GM18868 (cell line): ENCODE data around the gene CLTB.
"Not testable (repeated sequence)": the region's sequence is repeated elsewhere in the genome, so short reads cannot be mapped to it uniquely, and the experiment has no call there.

Experiments
- ATAC-seq: cut with Tn5 transposase; IDR thresholded peaks from one replicate; pipeline ENCODE4 v1.9.1; 2021; ENCODE audit warnings: mild to moderate bottlenecking, moderate library complexity; ENCODE audit not compliant: unreplicated experiment

The CLTB gene

DNA sequence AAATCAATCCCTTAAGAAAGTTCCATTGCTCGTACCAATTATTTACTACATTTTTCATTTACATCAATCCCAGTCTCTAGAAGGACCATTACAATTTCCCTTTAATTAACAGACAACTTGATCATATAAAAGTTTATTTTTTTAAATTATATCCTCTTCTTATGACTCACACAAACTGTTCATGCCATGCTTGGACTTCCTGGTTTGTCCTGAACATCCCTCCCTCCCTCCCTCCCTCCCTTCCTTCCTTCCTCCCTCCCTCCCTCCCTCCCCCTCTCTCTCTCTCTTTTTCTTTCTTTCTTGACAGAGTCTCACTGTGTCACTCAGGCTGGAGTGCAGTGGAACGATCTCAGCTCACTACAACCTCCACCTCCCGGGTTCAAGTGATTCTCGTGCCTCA lies 11.6 kb upstream of the CLTB start:
- no peak for ATAC-seq

GRCh38 chr5:176426876-176427275 lies 10.5 kb upstream of the CLTB start:
- no peak for ATAC-seq

DNA sequence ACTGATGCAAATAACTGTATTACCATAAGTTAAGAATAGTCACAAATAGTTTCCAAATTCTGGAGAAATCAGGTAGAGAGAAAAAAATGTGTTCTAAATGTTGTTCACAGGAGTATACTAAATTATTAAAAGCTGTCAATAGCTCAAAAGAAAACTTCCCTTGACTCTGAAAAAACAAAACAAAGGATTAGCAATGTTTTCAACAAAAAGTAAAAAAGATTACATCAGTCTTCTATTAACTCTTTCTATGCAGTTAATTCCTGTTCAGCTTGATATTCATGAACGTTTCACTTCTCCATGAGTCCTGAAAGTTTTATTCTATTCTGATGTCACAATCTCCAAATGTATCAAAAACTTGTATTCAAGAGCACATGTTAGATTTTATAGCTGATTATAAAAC lies 9.5 kb upstream of the CLTB start:
- ATAC-seq: no peak

DNA sequence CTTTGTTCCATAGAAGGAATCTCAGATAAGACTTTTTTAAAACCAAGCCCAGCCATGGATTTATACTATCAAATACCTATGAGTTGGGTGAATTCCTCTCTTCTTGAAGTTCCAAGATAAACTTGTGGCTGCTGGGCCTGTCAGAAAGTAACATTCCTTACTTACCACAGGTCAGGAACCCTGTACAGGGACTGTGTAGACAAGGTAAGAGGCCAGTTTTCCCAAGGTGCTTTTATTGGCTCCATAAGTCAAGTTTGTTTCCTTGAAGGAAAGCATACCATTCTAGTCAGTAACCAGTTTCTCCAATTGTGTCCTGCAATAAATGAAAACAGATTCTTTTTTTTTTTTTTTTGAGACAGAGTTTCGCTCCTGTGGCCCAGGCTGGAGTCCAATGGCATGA lies 8.8 kb upstream of the CLTB start:
- no peak for ATAC-seq

- ATAC-seq: no peak
Measured at GRCh38 chr5:176424181-176424580, 7.8 kb upstream of the CLTB start.

DNA sequence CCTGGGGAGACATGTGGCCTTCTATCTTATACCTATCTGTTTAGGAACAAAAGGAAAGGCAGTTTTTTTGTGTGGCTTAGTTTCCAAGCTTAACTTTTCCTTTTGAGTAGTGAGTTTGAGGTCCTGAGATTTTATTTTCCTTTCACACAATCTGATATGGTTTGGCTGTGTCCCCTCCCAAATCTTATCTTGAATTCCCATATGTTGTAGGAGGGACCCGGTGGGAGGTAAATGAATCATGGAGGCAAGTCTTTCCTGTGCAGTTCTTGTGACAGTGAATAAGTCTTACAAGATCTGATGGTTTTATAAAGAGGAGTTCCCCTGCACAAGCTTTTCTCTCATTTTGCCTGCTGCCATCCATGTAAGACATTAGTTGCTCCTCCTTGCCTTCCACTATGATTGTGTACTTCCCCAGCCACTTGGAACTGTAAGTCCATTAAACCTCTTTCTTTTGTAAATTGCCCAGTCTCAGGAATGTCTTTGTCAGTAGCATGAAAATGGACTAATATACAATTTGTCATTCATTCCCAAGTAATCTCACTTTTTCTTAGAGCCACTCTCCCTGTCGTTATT lies 4.7 kb upstream of the CLTB start:
- no peak for ATAC-seq

DNA sequence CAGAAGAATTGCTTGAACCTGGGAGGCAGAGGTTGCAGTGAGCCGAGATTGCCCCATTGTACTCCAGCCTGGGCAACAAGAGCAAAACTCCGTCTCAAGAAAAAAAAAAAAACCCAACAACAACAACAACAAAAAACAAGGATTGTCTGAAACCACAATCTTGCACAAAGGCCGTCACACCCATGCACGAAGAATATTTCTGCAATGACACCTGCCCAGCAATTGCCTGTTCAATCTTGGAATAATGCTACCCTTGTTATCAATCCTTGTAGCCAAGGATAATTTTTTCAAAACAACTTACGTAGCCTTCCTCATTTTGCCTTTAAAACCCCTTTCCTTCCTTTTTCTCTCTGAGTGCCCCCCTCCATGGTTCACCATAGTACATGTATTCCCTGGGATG lies 3.7 kb upstream of the CLTB start:
- ATAC-seq: no peak

DNA sequence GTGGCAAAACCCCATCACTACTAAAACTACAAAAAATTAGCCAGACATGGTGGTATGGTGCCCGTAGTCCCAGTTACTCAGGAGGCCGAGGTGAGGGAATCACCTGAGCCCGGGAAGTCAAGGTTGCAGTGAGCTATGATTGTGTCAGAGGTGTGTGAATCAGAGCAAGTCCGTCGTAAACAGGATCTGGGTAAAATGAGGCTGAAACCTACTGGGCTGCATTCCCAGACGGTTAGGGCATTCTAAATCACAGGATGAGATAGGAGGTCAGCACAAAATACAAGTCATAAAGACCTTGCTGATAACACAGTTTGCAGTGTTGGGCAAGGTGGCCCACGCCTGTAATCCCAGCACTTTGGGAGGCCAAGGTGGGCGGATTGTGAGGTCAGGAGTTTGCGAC lies 1.9 kb upstream of the CLTB start:
- no peak for ATAC-seq

- ATAC-seq: no peak
Measured at GRCh38 chr5:176416965-176417364, 626 bp upstream of the CLTB start.

- ATAC-seq: no peak
Measured at GRCh38 chr5:176415240-176415951, 943 bp downstream of the CLTB start.

DNA sequence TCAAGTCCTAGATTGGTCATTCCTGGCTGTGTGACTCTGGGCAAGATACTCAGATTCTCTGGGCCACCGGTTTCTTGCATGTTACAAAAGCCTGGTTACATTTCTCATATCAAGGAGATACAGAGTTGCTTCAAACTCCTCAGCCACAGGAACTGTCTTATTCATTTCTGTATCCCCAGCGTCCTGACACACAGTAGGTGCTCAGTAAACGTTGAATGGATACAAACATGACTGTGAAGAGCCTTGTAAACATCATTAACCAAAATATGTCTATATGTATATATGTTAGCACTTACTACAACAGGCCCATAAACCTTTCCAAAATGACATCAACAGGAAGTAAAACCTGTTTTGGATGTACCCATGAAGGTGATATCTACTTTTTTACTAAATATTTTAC lies 1.6 kb downstream of the CLTB start:
- no peak for ATAC-seq

DNA sequence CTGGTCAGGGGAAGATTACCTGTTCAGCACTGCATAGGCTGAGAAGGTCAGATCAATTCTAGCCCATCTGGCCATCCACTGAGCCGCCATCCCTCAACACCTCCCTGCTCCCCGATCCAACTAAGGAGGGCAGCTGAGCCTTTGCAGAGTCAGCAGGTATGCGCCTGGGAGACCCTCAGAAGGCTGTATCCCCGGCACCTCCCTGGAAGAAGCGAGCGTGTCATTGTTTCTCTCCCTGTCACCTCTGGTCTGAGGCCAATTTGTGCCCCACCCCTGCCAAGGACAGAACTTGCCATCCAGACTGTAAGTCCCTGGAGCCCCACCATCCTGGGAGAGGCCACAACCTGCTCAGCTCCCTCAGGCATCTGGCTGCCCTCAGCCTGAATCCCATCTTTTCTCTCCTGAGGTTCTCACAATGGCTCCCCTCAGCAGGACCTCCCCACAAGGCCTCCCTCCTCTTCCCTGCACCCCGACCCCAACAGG lies 2.6 kb downstream of the CLTB start:
- no peak for ATAC-seq

- ATAC-seq: no peak
Measured at GRCh38 chr5:176413255-176413565, 3.1 kb downstream of the CLTB start.

DNA sequence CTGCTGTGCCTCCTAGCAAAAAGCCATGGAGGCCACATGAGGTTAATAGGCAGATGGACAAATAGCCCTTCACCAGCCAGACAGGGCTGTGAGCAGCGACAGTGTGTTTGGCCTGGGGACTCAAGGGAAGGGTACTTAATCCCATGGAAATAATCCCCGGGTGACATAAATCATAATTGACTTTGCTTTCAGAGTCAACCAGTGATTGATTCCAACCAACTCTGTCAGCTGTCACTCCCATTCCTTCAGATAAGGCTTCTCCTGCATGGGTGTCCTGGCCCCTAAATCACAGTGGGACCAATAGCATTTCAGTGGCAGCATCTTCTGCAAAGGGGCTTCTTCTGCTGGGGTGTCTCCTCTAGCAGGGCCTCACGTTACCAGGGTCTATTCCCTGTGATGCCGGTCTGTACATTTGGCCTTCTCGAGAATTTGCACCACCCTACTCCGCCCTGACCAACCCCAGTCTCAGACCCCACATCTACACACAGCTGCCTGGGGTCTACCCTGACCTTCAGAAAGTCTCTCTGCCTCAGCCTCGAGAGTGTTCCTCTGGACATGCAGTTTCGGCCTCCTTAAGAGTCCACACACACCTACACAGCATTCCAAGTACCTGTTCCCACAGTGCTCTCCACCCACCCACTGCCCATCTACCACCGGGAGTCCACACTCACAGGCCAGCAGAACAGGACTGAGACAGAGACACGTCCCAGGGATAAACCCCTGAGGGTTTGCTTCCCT lies 3.7 kb downstream of the CLTB start:
- ATAC-seq: no peak

DNA sequence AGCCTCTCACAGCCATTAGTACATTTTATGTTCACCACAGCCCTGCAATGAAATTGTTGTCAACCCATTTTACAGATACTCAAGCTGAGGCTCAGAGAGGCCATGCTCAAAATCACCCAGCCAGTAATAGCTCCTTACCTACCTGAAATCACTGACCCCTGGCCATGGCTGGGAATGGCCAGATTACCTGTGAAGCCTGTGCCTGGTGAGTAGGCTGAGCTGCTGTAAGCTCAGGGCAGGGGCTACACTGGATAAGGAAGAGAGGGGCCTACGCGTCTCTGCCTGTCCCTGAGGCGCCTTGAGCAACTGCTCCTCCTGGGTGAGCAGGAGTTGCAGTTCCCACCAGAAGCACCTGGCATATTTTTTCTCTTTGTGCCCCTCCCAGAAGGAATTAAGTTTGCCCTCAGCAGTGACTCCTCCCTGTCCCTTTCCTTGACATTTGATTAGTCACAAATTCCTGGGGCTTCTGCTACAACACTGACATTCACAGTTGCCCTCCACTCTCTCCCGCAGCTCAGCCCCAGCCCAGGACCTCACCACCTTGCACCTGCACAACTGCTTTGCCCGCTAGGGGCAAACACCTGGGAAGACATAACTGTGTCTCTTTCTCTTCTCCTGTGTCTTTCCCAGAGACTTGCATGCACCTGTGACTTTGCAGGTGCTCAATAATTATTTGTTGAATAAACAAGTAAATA lies 5.7 kb downstream of the CLTB start:
- no peak for ATAC-seq

GRCh38 chr5:176409765-176410164 lies 6.6 kb downstream of the CLTB start:
- no peak for ATAC-seq

DNA sequence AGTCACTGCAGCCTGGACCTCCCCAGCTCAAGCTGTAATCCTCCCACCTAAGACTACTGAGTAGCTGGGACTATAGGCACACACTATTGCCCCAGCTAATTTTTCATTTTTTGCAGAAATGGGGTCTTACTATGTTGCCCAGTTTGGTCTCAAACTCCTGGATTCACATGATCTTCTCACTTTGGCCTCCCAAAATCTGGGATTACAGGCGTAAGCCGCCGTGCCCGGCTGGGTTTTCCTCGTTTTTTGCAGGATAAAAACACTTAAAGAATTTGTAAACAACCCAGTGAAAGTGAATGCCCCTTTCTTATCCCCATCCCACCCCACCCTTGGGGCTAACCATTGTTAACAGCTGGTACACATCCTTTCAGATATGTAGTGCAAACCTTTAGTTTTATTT lies 7.7 kb downstream of the CLTB start:
- no peak for ATAC-seq

DNA sequence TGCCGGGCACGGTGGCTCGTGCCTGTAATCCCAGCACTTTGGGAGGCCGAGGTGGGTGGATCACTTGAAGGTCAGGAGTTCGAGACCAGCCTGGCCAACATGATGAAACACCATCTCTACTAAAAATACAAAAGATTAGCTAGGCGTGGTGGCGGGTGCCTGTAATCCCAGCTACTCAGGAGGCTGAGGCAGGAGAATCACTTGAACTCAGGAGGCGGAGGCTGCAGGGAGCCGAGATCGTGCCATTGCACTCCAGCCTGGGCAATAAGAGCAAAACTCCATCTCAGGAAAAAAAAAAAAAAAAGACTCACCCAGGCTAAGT lies 8.1 kb downstream of the CLTB start:
- ATAC-seq: not testable (repeated sequence)

GRCh38 chr5:176407456-176408251 lies 8.7 kb downstream of the CLTB start:
- ATAC-seq: no peak

- ATAC-seq: no peak
Measured at GRCh38 chr5:176406436-176407052, 9.8 kb downstream of the CLTB start.
